Kidney (tissue), 14 donors: ENCODE data around the gene QRFP. TPM values are rescaled to one million over a fixed set of nuclear protein-coding genes. Genes with fewer than 3 reads are reported as not detected.

Experiments
- DNase-seq, 5 donors: peaks; one replicate each; pipeline ENCODE4 v3.0.0-alpha.2; 2013 to 2020
- FAIRE-seq: peaks from 2 replicates; lab custom pipeline; 2012; peaks lifted over from hg19 to GRCh38; lab: Jason Lieb, UNC
- H3K27ac ChIP-seq, 2 donors: one replicate each; pipeline ENCODE4 v1.7.0; 2013; ENCODE audit warnings: low read depth in 2 of 2, low read length in 2 of 2, inconsistent platforms in 1 of 2
- H3K27me3 ChIP-seq: one replicate; pipeline ENCODE4 v1.7.1; 2013; ENCODE audit warnings: low read length, inconsistent platforms; ENCODE audit not compliant: control insufficient read depth, insufficient read depth
- H3K36me3 ChIP-seq, 3 donors: one replicate each; pipeline versions ENCODE4 v1.7.0 to v1.7.1; 2013; ENCODE audit warnings: low read length in 3 of 3, control low read depth in 1 of 3, inconsistent platforms in 1 of 3; ENCODE audit not compliant: insufficient read depth in 3 of 3, control insufficient read depth in 2 of 3
- H3K4me1 ChIP-seq, 3 donors: one replicate each; pipeline versions ENCODE4 v1.7.0 to v1.7.1; 2013; ENCODE audit warnings: low read length in 3 of 3, inconsistent platforms in 1 of 3, low read depth in 1 of 3; ENCODE audit not compliant: control insufficient read depth in 2 of 3, insufficient read depth in 2 of 3
- H3K4me3 ChIP-seq, 3 donors: one replicate each; pipeline versions ENCODE4 v1.7.0 to v1.8.1; 2013; ENCODE audit warnings: low read length in 3 of 3, control low read depth in 1 of 3, inconsistent platforms in 1 of 3
- H3K9ac ChIP-seq, 3 donors: one replicate each; pipeline versions ENCODE4 v1.7.0 to v1.7.1; 2013; ENCODE audit warnings: low read length in 3 of 3, control low read depth in 1 of 3, inconsistent platforms in 1 of 3
- H3K9me3 ChIP-seq, 3 donors: one replicate each; pipeline versions ENCODE4 v1.7.0 to v1.7.1; 2013; ENCODE audit warnings: low read length in 3 of 3, control low read depth in 1 of 3, inconsistent platforms in 1 of 3; ENCODE audit not compliant: control insufficient read depth in 2 of 3, insufficient read depth in 1 of 3
- intact Hi-C: fragments of 100-400 bp; cut with DNase I; formaldehyde crosslinking; loops from one replicate; pipeline ENCODE4 v1.11.1; 2022
- polyA plus RNA-seq: library from polyadenylated mRNA; stranded (reverse); fragments of 350-450 nt; fragmentation: Illumina TruSeq; extraction: RNeasy Lipid Tissue Mini Kit (QIAGEN cat#74804); gene quantifications from one replicate; pipeline ENCODE4 v1.2.3, GENCODE V29; 2014; ENCODE audit warnings: low read depth, low replicate concordance; ENCODE audit not compliant: insufficient read depth
- total RNA-seq: library from RNA; stranded (reverse); fragmentation: NEBNext Ultra II Directional; extraction: Animal tissue kit (Norgen Biotek cat#: 25700); gene quantifications from one replicate; pipeline ENCODE4 v1.2.1, GENCODE V29; 2021
- TF ChIP-seq, protein P1 (sequence below): IDR thresholded peaks from 3 replicates; pipeline ENCODE4 v1.5.1; 2012; ENCODE audit warnings: mild to moderate bottlenecking, moderate library complexity, borderline replicate concordance; ENCODE audit not compliant: insufficient read depth; ENCODE audit errors: extremely low read depth
- donor health status: control.
- donor health status: control.
- donor health status: control.
- donor health status: control.
- donor health status: control.
- donor health status: DM: yes; HTN: yes; CAD: no.
- donor health status: Normal renal cell carcinoma (clear cell type).

The QRFP gene
- total and polyA plus RNA-seq, 2 donors from 2014 or later: not detected

GRCh38 chr9:130934702-130935647, 38.4 kb upstream of the QRFP start:
- Histone ChIP-seq H3K27me3 (peaks cover 8% of the 10 kb centered on the region), H3K9me3 (no peaks in the 10 kb centered on the region), H3K9ac (no peak overlapping the region), H3K36me3 (no peaks in the 10 kb centered on the region), H3K4me1 (no peaks in the 10 kb centered on the region), H3K4me3 (no peak overlapping the region), H3K27ac (no peak overlapping the region)
- intact Hi-C loops: loop anchor here (10.0 kb wide), 1 partner anchor 230 kb away; no protein-coding TSS in a partner anchor
- peak in 1 of 5 donors; percentile 45 for DNase-seq
- FAIRE-seq: no peak
- TF ChIP-seq, protein P1, sequence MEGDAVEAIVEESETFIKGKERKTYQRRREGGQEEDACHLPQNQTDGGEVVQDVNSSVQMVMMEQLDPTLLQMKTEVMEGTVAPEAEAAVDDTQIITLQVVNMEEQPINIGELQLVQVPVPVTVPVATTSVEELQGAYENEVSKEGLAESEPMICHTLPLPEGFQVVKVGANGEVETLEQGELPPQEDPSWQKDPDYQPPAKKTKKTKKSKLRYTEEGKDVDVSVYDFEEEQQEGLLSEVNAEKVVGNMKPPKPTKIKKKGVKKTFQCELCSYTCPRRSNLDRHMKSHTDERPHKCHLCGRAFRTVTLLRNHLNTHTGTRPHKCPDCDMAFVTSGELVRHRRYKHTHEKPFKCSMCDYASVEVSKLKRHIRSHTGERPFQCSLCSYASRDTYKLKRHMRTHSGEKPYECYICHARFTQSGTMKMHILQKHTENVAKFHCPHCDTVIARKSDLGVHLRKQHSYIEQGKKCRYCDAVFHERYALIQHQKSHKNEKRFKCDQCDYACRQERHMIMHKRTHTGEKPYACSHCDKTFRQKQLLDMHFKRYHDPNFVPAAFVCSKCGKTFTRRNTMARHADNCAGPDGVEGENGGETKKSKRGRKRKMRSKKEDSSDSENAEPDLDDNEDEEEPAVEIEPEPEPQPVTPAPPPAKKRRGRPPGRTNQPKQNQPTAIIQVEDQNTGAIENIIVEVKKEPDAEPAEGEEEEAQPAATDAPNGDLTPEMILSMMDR: no peak

DNA sequence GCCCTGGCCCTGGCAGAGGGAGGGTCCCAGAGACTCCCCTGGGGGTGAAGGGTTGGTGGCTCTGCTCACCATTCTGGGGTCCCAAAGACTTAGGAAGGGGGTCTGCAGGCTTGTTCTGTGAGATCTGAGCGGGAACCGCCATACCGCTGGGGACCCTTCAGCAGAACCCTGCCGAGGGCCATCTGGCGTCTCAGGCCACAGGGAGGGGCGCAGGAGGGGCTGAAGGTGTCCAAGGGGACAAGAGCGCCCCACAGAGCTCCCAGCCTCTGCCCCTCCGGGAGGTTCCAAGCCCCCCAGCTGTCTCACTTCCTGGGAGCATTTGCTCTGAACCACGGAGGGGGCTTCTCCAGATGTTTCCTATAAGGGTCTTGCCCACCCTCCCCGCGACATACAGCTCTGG, 37.6 kb upstream of the QRFP start:
- Histone ChIP-seq H3K4me3 (no peak overlapping the region), H3K27ac (no peak overlapping the region), H3K4me1 (no peaks in the 10 kb centered on the region), H3K9ac (no peak overlapping the region), H3K27me3 (peaks cover 8% of the 10 kb centered on the region), H3K9me3 (no peaks in the 10 kb centered on the region), H3K36me3 (no peaks in the 10 kb centered on the region)
- TF ChIP-seq, protein P1: no peak
- peak in 1 of 5 donors; percentile 70 for DNase-seq
- no peak for FAIRE-seq
- intact Hi-C loops: loop anchor here (10.0 kb wide), 1 partner anchor 229 kb away; no protein-coding TSS in a partner anchor

DNA sequence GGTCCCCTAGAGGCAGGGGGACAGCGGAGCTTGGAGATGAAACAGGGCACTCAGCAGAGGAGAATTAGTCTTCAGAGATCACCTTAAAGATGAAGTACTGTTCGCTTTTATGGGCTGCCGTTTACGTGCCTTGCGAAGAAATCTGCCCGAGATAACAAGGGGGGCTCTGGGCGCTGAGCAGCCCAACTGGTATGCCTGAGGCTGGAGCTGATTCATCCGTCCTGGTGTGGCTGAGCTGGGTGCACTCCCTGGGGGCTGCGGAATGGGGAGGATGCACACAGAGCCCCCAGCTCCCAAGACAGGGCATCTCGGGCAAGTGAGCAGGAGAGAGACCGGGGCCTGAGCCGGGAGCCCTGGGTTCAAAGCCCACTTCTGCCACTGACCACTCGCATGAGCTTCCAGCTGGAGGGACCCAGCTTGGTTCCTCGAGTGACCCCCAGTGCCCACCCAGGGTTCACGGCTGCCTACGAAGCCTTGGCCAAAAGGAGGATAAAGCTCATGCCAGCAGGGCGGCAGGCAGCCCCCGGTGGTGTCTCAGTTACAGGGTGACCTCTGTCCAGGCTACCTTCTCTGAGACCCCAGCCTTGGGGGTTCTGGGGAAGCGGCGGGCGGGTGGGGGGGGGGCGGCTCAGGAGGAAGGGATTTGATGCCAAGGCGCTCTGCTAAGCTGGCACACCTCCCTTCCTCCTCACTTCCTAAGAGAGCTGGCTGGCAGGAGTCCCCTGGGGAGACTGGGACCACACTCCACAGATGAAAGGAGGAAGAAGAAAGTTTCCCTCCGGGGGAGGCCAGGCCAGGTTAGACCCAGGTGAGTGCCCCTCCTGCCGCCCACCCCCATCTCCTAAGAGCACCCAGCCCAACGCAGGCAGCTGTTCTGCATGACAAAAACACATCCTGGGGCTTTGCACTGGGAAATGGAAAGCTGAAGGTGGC, 36.8 kb upstream of the QRFP start:
- Histone ChIP-seq H3K4me3 (no peak overlapping the region), H3K9me3 (no peaks in the 10 kb centered on the region), H3K36me3 (no peaks in the 10 kb centered on the region), H3K27me3 (peaks cover 8% of the 10 kb centered on the region), H3K4me1 (no peaks in the 10 kb centered on the region), H3K27ac (no peak overlapping the region), H3K9ac (no peak overlapping the region)
- DNase-seq (peak in 1 of 5 donors; percentile 48), FAIRE-seq (no peak)
- TF ChIP-seq, protein P1: no peak
- intact Hi-C loops: loop anchor here (10.0 kb wide), 1 partner anchor 229 kb away; no protein-coding TSS in a partner anchor
